Measurements from ENCODE around the gene NECAB2. TPM values are rescaled to one million over a fixed set of nuclear protein-coding genes. Genes with fewer than 3 reads are reported as not detected.
A peak's percentile ranks its signal among the peaks of the same experiment; 100 is the strongest.

The NECAB2 gene
- total and polyA plus RNA-seq, 2 of the 8 experiments (the other 6 are each of a cell fraction or from before 2014, with no cell fraction given): 3.6 to 4.2 TPM

DNA sequence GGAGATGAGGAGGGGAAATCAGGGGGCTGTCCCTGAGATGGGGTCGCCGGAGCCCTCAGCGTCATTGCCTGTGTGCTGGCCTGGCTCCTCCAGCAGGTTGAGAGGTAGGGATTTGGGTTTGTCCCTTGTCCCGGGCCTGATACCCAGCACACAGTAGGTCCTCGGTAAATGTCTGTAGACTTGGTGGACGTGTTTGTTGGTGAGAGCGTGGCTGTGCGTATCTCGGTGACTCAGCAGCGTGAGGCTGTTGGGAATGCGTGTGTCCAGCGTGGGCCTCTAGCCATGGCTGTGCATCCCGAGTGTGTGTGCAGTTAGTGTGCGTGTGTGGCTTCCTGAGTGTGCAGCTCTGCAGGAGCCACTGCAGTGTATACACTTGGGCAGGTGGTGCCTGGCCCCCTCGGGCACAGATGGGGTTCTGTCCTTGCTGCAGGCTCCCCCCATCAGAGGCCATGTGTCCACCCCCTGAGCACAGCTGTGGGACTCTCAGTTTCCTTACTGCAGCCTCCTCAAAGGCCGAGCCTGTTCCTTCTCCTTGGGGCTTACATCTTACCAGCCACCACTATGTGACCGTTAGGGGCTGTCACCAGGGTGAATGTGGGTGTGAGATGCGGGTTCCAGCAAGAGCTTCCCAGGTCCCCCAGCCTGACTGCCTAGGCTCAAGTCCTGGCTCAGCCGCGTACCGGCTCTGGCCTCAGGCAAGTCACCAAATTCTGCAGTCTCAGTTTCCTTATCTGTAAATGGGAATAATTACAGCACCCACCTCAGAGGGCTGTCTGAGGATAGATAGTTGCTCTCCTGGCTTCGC, 5.7 kb downstream of the NECAB2 start:
- no peak overlapping the region for H3K18ac ChIP-seq (ENCODE audit: extremely low read depth, low read length)
- no peak overlapping the region for H3K9ac ChIP-seq (replicated peaks in 1 of 4; ENCODE audit: extremely low read depth in 1 of 4, low read depth in 3 of 4, low read length in 3 of 4)
- H3K23me2 ChIP-seq (ENCODE audit: low read depth, low read length): peaks cover 5% of the 10 kb centered on the region; the same call in 1 of the 2 replicates
- FAIRE-seq (no peak), DNase-seq (ENCODE audit: low read depth in 1 of 2, low spot score in 2 of 2) (no peak)
- no peak overlapping the region; the same call in 1 of the 2 replicates for H4K8ac ChIP-seq (ENCODE audit: extremely low read depth, insufficient read depth, low read length)
- H3K56ac ChIP-seq (replicated peaks; ENCODE audit: insufficient read length, low read depth, low read length): no peak overlapping the region
- CTCF ChIA-PET (ENCODE audit: partially characterized antibody): interaction anchor here (0.9 to 4.6 kb wide), 4 partner anchors 12 to 92 kb away, joined by 3 to 70 read pairs (median 4); partner anchors contain the start of gene SLC38A8
- H2BK5ac ChIP-seq (ENCODE audit: low read depth, low read length): 0 out of 2 replicates have a peak overlapping the region, but pooled peaks have one; percentile 24
- no peaks in the 10 kb centered on the region for H4K20me1 ChIP-seq (replicated peaks in 1 of 2; ENCODE audit: control insufficient read depth in 1 of 2, insufficient read depth in 2 of 2, low read length in 2 of 2)
- H3K4me3 ChIP-seq (ENCODE audit: extremely low read depth in 1 of 4, insufficient read depth in 2 of 4, low read depth in 3 of 4, low read length in 4 of 4): no peak overlapping the region
- H3K79me1 ChIP-seq (ENCODE audit: low read depth, low read length): no peaks in the 10 kb centered on the region
- POLR2A ChIA-PET (ENCODE audit: partially characterized antibody): no interaction called here
- H3K23ac ChIP-seq (ENCODE audit: insufficient read length): no peak overlapping the region
- no peak overlapping the region for H2BK20ac ChIP-seq (ENCODE audit: low read length)
- H2AFZ ChIP-seq (ENCODE audit: low read length): no peak overlapping the region
- H4K91ac ChIP-seq (replicated peaks; ENCODE audit: insufficient read length, low read length): no peak overlapping the region
- peaks cover 0 to 11% (median 8%) of the 10 kb centered on the region in 4 experiments; a peak in 6 of 7 replicates for H3K4me1 ChIP-seq (replicated peaks in 1 of 4; ENCODE audit: control insufficient read depth in 3 of 4, insufficient read depth in 4 of 4, low read length in 3 of 4)
- H2AK5ac ChIP-seq (ENCODE audit: low read depth, low read length): no peak overlapping the region; the same call in 1 of the 2 replicates
- no peak overlapping the region for H4K5ac ChIP-seq (ENCODE audit: insufficient read length, low read depth, low read length)
- H3K14ac ChIP-seq (ENCODE audit: insufficient read length): no peak overlapping the region
- H2BK12ac ChIP-seq (ENCODE audit: low read depth, low read length): 0 out of 2 replicates have a peak overlapping the region, but pooled peaks have one; percentile 50
- H3K4ac ChIP-seq (replicated peaks; ENCODE audit: insufficient read length, low read depth, low read length): no peak overlapping the region
- H2BK15ac ChIP-seq (ENCODE audit: low read length): 0 out of 2 replicates have a peak overlapping the region, but pooled peaks have one; percentile 61
- H3K9me3 ChIP-seq (ENCODE audit: insufficient read depth in 2 of 2, low read depth in 1 of 2, low read length in 1 of 2): peaks cover 13 to 16% of the 10 kb centered on the region in 2 experiments
- 87% methylated on average over 22 of the region's 22 CpGs; no CpG with 5 or more reads in 1 of the 2 experiments for WGBS, 2 experiments (ENCODE audit: extremely low coverage in 1 of 2, insufficient coverage in 1 of 2, insufficient read length in 1 of 2, insufficient replicate concordance in 2 of 2, low coverage in 1 of 2, low lambda C conversion rate in 2 of 2, missing lambda C conversion rate in 1 of 2)
- TF ChIP-seq, protein P1, sequence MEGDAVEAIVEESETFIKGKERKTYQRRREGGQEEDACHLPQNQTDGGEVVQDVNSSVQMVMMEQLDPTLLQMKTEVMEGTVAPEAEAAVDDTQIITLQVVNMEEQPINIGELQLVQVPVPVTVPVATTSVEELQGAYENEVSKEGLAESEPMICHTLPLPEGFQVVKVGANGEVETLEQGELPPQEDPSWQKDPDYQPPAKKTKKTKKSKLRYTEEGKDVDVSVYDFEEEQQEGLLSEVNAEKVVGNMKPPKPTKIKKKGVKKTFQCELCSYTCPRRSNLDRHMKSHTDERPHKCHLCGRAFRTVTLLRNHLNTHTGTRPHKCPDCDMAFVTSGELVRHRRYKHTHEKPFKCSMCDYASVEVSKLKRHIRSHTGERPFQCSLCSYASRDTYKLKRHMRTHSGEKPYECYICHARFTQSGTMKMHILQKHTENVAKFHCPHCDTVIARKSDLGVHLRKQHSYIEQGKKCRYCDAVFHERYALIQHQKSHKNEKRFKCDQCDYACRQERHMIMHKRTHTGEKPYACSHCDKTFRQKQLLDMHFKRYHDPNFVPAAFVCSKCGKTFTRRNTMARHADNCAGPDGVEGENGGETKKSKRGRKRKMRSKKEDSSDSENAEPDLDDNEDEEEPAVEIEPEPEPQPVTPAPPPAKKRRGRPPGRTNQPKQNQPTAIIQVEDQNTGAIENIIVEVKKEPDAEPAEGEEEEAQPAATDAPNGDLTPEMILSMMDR (IDR thresholded peaks at IDR 0.05; ENCODE audit: control extremely low read depth in 1 of 3, insufficient read depth in 1 of 3, low read depth in 1 of 3, low read length in 3 of 3): no peak
- TF ChIP-seq HDAC2 (IDR thresholded peaks at IDR 0.05; ENCODE audit: borderline replicate concordance in 1 of 2, low read depth in 2 of 2, low read length in 2 of 2) (no peak), SP1 (IDR thresholded peaks at IDR 0.05; ENCODE audit: low read depth, low read length) (no peak), MAFK (IDR thresholded peaks at IDR 0.05; ENCODE audit: low read depth, low read length) (no peak), CBX5 (IDR thresholded peaks at IDR 0.05; ENCODE audit: low read depth, low read length) (no peak), TBP (IDR thresholded peaks at IDR 0.05; ENCODE audit: low read depth, low read length) (no peak), ATF3 (IDR thresholded peaks at IDR 0.05; ENCODE audit: insufficient read depth, low read depth, low read length) (no peak)
- H3K27ac ChIP-seq (ENCODE audit: low read depth, low read length): no peak overlapping the region; the same call in 1 of the 2 replicates
- H3K36me3 ChIP-seq (ENCODE audit: control insufficient read depth in 2 of 4, insufficient read depth in 4 of 4, low read length in 3 of 4): peaks cover 0 to 5% (median 1%) of the 10 kb centered on the region in 4 experiments; a peak in 2 of 8 replicates
- H3K27me3 ChIP-seq (replicated peaks in 1 of 4; ENCODE audit: control insufficient read depth in 3 of 4, extremely low read depth in 1 of 4, insufficient read depth in 3 of 4, low read length in 3 of 4): peaks cover 0 to 11% (median 8%) of the 10 kb centered on the region in 4 experiments; a peak in 6 of 7 replicates
- no peaks in the 10 kb centered on the region for H3K79me2 ChIP-seq (ENCODE audit: control insufficient read depth in 1 of 2, insufficient read depth in 2 of 2, low read length in 2 of 2)
- H2BK120ac ChIP-seq (replicated peaks; ENCODE audit: low read depth, low read length): no peak overlapping the region
- H3K4me2 ChIP-seq (ENCODE audit: insufficient read depth in 1 of 2, low read depth in 2 of 2, low read length in 2 of 2): no peak overlapping the region
